ENCODE data around the gene METTL2A.
A peak's percentile ranks its signal among the peaks of the same experiment; 100 is the strongest.
"Not testable (repeated sequence)": the region's sequence is repeated elsewhere in the genome, so short reads cannot be mapped to it uniquely, and the experiment has no call there.

The METTL2A gene

DNA sequence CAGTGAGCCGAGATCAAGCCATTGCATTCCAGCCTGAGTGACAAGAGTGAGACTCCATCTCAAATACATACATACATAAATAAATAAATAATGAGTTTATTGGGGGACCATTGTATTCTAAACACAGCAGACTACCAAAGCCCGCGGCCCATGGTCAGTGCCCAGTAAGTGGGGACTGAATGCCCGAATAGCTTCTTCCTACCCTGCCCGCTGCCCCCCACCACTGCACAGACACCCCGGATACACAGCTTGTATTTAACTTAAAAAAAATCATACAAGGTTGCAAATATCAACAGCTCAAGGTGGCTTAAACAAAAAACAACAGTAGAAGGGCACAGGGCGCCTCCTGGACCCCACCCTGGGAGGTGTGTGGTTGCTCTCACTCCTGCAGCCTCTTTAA is 32.3 kb downstream of the METTL2A start:
- no peak overlapping the region for H3K4me3 ChIP-seq (ENCODE audit: low read length)
- TF ChIP-seq ZNF274 (IDR thresholded peaks at IDR 0.05; ENCODE audit: low read depth, low read length) = no peak

DNA sequence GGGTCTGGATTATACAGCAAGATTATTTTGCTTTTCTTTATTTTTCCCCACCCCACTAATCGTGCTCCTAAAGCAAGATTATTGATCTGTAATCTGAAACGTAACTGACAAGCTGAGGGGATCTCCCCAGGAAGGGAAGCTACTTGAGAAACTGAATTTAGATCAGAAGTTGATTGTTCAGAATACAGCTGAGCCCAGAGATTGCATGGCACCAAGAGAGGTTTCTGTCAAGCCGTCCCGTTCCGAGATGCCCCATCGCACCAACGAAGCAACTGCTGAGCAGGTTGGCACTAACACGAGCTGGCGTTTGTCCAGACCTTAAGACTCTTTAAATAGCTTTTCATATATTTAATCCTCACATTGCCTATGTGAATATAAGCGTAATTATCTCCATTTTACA is 34.8 kb downstream of the METTL2A start:
- H3K4me3 ChIP-seq (ENCODE audit: low read length) = not testable (repeated sequence)

DNA sequence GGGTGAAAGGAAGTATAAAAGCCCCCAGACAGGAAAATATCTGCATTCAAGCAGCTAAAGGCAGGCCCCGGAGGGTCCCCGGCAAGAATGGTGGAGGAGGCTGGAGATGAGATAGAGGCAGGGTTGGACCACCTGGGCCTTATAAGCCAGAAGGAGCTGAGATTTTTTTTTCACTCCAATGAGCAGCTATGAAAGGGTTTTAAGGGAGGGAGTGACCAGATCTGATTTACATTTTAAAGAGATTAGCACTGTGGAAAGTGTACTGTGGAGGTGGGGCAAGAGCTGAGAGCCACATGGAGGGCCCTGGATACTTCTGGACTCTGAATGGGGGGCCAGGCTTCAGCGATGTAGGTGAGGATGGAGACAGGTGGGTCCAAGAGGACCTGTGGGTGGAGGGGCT is 40.7 kb downstream of the METTL2A start:
- not testable (repeated sequence) for H3K4me3 ChIP-seq (ENCODE audit: low read length)

DNA sequence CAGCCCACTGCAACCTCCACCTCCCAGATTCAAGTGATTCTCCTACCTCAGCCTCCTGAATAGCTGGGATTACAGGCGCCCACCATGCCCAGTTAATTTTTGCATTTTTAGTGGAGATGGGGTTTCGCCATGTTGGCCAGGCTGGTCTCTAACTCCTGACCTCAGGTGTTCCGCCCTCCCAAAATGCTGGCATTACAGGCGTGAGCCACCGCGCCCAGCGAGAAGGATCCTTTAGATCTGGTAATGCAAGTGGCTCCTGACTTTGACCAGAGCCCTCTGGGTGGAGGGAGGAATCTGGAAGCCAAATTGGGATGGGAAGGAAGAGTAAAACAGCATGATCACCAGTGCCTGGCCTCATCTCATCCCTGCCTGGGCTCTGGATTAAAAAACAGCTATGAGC is 41.6 kb downstream of the METTL2A start:
- H3K4me3 ChIP-seq (ENCODE audit: low read length) = not testable (repeated sequence)

DNA sequence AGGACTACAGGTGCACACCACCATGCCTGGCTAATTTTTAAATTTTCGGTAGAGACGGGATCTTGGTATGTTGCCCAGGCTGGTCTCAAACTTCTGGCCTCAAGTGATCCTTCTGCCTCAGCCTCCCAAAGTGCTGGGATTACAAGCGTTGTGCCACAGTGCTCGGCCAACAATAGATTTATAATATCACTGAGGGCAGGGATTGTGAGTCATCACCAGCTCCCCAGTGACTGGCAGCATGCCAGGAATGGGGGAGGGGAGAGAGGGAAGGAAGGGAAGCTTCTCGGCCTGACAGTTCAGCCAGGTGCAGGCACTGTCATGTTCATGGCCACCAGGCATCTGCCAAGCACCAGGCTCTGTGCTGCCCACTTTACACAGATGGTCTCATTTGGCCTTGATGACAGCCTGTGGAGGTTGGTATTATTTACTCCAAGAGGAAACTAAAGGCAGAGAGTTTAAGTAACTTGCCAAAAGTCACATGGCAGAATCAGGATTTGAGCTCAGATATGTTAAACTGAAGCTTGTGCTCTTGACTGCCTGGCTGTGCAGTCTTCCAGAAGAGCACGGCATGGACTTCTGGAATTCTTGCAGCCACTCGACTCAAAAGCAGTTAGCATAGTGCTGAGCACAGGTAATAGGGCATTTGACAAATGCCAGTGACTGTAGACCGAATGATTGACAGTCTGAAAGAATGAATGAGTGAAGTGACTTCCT is 47.1 kb downstream of the METTL2A start:
- not testable (repeated sequence) for H3K4me3 ChIP-seq (ENCODE audit: low read length)

DNA sequence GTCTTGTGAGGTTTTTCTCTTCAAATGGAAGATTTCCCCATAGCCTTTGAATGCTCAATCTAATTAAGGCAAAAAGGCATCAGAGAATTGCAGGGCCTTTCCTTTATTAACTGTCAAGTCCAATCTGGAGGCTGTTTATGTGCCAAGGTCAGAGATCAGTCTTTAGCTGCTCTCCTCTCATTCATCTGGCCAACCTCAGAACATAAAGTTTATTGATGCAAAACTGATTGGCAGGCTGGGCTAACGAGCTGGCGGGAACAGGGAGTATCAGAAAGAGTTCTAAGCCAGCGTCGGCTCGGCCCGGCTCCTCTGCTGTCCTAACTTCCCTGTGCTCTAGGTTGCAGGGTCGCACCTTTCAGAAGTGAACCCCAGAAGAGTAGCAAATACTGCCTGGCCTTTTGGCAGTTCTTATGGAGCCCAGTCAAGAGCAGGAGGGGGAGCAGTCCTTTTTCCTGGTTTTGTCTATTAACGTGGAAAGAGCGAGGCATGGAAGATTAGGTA is 47.7 kb downstream of the METTL2A start:
- not testable (repeated sequence) for H3K4me3 ChIP-seq (ENCODE audit: low read length)

DNA sequence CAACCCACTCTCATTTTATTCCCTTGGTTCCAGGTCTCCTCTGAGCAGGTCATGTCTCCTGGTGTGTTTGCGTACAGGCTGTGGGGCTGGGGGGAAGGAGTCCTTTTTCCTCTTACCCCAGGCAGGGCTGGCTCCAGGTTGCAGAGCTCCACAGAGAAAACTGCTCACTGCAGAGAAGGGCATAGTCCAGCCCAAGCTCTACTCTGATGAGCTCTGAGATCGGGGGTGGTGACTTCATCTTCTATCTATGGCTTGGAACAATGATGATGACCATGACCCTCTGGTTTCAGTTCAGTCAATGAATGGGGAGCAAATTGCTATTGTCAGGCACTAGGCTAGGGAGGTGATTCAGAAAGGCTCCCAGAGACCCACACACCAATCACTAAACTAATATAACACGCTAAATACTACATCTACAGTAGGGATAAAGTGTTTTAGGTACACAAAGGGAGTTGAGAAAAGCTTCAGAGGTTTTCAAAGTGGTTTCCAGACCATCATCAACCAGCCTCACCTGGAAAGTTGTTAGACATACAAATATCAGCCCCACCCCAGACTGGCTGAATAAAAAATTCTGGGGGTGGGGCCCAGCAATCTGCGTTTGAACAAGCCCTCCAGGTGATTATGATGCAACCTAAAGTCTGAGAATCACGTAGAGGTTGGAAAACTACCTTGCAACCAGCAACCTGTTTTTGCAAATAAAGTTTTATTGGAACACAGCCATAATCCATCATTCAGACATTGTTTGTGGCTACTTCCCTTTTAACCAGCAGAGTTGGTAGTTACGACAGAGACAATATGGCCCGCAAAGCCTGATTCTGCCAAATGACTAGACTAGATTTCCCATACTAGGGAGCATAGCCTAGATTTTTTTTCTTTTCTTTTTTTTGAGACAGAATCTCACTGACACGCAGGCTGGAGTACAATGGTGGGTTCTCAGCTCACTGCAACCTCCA is 49.6 kb downstream of the METTL2A start:
- not testable (repeated sequence) for H3K4me3 ChIP-seq (ENCODE audit: low read length)

DNA sequence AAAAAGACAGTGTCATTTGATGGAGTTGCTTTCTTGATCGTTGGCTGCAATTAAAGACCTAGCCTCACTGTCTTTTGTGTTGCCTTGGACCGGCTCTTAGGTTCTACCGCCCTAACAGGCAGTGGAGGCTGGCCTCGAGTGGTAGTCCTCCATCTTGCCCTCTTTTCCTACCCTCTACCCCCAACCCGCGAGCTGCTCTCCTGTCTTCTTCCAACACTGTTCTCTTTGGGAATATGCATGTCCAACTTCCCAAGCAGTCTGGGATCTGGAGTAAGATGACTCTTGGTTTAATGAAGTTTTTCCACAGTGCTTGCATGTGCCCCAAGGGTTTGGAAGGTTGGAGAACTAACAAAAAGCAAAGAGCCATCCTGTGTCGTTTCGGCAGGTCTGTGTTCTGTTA is 53.4 kb downstream of the METTL2A start:
- peak overlapping the region; percentile 72; the same call in 1 of the 2 replicates for H3K4me3 ChIP-seq (ENCODE audit: low read length)

DNA sequence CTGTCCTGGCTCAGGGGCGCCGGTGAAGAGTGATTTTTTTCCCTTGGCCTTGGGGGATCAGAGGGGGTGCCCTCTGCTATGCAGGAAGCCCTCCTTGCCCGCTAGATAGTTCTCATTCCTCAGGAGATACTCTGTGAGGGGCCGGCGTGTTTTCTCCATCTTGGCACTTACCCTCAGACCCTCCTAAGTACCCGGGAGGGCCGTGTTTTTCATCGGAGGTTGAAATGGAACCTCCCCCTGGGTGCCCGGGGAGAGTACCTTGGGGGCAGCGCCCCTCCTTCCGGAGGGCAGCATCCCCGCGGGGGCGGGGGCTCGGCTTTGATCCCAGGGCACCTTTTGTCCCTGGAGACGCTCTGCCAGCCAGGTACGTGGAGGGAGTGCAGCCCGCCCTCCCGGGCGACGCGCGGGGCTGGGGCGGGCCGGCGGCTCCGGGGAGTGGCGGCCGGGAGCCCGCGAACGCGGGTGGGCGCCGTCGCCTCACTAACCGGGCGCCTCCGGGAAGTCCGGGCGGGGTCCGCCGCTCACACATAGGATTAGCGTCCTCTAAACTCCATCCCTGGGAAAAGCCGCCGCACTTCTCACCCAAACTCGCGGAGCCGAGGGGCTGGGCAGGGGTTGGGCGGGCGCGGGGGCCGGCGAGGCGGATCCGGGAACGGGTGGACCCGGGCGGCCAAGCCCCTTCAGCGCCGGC is 54.2 kb downstream of the METTL2A start:
- H3K4me3 ChIP-seq (ENCODE audit: low read length) = peak overlapping the region; percentile 72

DNA sequence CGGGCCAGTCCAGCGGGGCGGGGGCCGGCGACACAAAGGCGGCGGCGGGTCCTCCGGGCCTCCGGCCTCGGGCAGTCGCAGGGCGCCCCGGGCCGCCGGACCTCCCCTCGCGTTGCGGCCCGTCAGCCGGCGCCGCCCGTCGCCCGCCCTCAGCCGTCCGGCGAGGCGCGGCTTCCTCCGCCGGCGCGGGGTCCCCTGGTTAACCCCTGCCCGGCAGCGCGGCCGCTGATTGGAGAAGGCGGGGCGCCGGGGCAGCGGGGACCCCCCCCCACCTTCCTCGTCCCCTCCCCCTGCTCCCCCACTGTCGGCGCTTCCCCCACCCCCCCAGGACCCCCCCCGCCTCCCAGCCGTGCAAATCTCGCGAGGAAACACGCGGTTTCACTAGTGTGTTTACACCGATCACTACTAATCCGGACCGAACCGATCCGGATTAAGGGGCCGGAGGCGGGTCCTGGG is 54.8 kb downstream of the METTL2A start, which contains the start of gene TLK2:
Gene TLK2 (plus strand): TSS at position 402 of the 456 bp plus-strand sequence. CDS start 2,301 bp downstream, outside the sequence.
- TF ChIP-seq ZNF274 (IDR thresholded peaks at IDR 0.05; ENCODE audit: low read depth, low read length) = no peak
- H3K4me3 ChIP-seq (ENCODE audit: low read length) = peak within 1 kb of the TSS; percentile 96

DNA sequence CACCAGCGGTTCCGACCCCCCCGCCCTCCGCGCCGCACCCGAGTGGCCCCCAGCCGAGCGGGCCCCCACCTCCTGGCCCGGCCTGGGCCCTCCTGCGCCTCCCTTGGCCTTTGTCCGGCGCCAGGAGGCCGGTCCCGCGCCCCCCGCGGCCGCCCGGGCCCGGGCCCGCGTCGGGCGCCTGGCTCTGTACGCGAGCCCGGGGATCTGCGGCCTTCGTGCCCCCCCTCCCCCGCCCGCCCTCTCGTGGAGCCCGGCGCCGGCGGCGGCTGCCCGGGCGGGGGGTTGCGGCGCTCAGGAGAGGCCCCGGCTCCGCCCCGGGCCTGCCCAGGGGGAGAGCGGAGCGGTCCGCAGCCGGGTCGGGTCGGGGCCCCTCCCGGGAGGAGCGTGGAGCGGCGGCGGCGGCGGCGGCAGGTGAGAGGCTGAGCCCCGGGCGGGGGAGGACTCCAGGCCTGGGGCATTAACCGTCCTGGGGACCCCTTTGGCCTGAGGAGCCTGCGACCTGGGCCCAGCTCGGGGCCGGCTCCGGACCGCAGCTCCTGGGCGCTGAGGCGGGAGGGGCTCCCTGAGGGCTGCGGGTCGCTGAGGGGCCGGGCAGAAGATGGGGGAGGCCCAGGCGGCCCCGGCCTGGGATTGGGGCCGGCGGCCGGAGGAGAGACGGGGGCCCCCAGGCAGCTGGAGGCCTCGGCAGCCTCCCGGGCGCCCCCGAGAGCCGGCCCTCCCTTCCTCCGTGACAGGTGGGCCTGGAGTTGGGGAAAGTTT is 55.4 kb downstream of the METTL2A start:
- peak overlapping the region; percentile 96 for H3K4me3 ChIP-seq (ENCODE audit: low read length)

DNA sequence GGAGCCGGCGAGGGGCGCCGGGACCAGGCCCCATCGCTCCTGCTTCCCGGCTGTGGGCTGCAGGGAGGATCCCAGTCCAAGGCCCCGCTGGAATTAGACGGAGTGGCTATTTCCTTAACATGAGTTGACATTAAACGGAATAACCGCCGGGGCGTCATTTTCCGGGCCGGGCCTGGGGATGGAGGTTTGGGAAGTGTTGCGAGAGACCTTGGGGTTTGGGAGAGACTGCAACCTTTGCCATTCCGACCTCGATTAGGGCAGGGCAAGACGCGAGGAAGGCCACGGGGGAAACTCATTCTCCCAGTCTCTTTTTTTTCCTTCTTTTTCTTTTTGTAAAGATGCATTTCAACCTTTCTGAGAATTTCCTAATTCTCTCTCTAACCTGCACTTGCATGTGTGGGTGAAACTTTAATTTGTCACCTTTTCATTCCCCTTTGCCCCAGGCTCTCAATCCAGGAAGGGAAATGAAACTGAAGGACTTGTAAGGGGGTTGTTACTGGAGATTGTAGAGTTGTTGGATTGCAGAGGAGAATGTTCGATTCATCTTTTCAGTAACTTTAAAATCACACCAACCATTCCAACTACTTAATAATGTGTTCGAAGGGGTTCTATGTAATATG is 56.1 kb downstream of the METTL2A start:
- peak overlapping the region; percentile 96 for H3K4me3 ChIP-seq (ENCODE audit: low read length)

DNA sequence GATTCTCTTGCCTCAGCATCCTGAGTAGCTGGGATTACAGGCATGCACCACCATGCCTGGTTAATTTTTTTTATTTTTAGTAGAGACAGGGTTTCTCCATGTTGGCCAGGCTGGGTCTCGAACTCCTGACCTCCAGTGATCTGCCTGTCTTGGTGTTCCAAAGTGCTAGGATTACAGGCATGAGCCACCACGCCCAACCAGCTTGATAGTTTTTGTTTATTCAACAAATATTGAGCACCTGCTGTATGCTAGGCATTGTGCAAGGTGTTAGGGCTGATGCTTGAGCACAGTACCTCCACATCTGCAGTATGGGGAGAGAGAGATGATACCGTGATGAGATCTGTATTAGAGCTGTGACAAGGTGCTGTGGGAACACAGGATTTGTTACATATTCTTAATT is 58.9 kb downstream of the METTL2A start:
- H3K4me3 ChIP-seq (ENCODE audit: low read length) = not testable (repeated sequence)

DNA sequence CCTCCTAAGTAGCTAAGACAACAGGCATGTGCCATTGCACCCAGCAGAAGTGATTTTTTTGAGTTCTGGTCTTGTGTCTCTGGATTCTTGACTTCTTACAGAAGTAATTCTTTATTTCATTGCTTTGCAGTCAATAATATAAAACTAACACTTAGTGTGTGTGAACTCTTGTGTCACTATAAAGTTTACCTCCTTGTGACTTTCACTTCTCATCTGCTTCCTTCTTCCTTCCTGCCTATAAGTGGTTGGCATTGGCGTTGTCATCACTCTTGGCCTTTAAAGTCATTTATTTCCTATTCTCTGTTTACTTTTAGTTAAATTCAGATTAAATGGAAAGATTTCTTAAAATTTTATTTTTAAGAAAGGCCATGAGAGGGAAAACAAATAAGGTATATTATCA is 67.3 kb downstream of the METTL2A start:
- not testable (repeated sequence) for H3K4me3 ChIP-seq (ENCODE audit: low read length)

DNA sequence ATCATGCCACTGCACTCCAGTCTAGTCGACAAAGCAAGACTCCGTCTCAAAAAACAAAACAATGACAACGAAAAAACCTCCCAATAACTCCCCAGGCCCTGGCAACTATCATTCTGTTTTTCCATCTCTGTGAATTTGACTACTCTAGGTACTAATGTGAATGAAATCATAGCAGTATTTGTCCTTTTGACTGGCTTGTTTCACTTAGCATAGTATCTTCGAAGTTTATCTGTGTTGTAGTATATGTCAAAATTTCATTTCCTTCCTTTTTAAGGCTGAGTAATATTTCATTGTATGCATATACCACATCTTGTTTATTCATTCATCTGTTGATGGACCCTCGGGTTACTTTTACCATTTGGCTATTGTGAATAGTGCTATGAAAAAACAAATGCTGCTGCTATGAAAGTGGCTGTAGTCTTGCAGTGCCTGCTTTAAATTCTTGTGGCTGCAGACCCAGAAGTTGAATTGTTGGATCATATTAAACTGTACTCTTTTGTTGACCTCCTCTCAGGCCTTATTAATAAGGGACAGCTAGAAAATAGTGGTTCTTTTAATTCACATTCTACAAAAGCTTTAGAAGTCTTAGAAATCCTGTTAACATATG is 69.5 kb downstream of the METTL2A start:
- not testable (repeated sequence) for H3K4me3 ChIP-seq (ENCODE audit: low read length)

DNA sequence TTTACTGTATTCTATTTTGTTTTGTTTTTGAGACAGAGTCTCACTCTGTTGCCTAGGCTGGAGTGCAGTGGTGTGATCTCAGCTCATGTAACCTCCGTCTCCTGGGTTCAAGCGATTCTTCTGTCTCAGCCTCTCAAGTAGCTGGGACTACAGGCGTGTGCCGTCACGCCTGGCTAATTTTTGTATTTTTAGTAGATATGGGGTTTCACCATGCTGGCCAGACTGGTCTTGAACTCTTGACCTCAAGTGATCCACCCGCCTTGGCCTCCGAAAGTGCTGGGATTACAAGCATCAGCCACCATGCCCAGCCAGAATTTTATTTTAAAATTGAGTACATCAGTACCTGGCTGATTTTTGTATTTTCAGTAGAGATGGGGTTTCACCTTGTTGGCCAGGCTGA is 70.4 kb downstream of the METTL2A start:
- H3K4me3 ChIP-seq (ENCODE audit: low read length) = not testable (repeated sequence)

DNA sequence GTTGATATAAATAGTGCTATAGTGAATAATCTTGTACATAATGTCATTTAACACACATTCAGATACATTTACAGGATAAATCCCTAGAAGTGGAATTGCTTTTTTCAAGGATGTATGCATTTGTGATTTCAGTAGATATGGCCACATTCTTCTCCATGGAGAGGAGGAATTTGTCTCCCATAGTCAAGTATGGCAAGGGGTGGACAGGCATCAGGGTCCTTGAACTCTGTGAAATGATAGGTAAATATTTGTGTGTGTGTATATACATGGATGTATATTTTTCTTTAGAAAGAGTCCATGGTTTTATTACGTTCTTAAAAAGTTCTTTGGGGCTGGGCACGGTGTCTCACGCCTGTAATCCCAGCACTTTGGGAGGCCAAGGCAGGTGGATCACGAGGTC is 72.6 kb downstream of the METTL2A start:
- not testable (repeated sequence) for H3K4me3 ChIP-seq (ENCODE audit: low read length)

DNA sequence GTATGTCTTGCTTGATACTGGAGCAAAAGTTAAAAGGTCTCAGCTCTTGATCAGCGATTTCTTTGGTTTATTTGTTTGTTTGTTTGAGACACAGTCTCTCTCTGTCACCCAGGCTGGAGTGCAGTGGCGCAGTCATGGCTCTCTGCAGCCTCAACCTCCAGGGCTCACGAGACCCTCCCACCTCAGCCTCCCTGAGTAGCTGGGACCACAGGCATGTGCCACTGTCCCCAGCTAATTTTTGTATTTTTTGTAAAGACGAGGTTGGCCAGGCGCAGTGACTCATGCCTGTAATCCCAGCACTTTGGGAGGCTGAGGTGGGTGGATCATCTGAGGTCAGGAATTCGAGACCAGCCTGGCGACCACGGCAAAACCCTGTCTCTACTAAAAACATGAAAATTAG is 75.1 kb downstream of the METTL2A start:
- not testable (repeated sequence) for H3K4me3 ChIP-seq (ENCODE audit: low read length)

Measured in GM08714 (cell line).